ENCODE results near the gene AP5Z1.

AP5Z1 gene

DNA sequence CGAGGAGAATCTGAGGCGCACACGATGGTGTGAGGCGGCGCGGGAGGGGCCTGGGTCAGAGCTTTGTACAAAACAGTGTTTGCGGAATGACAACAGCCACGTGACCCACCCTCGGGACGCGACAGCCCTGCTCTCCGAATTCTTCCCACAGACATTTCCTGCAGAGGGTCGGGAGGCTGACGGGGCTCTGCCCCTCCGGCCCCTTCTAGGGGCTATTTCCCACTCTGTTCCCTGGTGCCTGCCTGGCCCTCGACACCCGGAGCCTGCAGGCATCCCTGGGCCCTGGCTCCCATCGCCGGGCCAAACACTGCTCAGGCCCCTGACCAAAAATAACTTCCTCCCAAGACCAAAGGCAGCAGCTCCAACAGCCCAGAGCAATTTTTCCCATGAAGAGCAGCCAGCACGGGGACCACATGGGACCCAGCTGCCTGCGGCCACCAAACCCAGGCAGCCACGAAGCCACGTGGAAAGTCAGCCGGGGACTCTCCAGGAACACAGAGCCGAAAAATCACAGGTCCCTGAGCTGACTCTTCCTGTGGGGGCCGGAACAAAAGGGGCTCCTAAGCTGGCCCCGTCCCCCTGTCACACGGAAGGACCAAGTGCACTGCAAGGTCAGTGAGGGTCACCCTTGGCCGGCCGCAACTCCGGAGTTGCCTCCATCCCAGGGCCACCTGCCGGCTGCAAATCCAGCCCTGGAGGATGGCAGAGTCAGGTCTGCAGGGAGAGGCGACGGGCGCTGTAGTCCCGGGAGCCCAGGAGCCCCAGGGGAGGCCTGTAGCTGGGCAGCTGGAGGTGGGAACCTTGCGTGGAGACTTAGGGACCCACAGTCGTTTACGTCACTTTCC is 44.4 kb downstream of the AP5Z1 start:
- no peak for DNase-seq (ENCODE audit: low read depth in 2 of 3, low spot score in 2 of 3)

DNA sequence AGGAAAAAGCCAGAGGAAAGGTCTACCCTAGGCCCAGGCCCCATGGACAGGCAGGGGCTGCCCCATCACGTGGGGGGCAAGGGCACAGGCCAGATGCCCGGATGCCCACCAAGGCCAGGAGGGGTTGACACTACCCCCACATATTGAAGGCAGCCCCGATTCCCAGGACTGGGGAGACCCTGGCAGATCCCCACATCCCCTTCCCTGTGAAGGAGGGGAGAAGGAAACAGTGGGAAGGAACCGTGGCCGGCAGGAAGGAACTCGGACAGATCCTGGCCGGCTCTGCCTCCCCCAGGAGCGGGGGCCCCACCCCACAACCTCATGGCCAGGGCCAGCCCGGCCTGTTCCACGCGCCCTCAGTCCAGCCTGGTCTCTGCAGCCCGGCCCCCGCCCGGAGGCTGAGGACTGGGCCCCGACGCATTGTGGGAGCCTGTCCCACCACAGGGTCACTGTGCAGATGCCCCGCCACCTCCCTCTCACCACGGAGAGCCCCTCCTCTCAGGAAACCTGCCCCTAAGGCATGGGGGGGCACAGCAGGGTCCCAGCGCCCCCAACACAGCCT is 45.1 kb downstream of the AP5Z1 start:
- no peak for DNase-seq (ENCODE audit: low read depth in 2 of 3, low spot score in 2 of 3)

DNA sequence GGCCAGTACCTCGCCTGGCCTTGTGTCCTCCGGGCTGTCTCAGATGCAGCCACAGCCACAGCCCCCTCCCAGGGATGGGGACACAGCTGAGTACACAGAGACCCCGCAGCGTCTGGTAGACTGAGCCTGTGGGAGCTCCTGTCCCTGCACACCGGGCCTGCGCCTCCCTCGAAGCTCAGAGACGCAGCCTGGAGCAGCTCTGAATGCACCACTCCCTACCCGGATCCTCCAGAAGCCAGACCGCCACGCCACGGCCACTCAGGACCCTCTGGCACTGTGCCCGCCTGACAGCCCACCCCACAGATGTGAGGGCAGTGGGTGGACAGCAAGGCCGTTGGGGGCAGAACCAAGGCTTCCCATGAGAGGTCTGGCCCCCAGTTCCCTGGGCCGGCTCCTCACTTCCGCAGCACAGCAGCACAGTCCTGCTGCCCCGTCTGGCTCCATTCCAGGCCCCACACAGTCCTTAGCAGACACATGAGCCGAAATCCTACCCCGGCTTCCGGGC is 45.6 kb downstream of the AP5Z1 start:
- DNase-seq (ENCODE audit: low read depth in 2 of 3, low spot score in 2 of 3): no peak

DNA sequence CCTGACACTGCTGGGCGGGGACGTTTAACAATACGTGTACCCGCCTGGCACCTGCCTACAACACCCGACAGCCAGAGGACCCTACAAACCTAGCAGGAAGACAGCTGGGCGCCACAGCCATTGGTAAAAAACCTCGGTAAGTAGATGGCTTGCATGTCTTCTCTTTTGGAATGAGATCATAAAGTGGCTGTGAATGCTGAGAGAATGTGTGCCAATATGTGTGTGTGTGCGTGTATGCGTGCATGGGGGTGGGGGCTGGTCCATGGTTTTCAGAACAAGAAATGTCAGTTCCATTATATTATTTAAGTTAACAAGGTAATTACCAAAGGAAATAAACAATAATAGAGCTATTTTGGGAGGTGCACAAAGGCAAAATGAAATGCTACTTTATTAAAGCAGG is 47.3 kb downstream of the AP5Z1 start:
- DNase-seq (ENCODE audit: low read depth in 2 of 3, low spot score in 2 of 3): no peak

DNA sequence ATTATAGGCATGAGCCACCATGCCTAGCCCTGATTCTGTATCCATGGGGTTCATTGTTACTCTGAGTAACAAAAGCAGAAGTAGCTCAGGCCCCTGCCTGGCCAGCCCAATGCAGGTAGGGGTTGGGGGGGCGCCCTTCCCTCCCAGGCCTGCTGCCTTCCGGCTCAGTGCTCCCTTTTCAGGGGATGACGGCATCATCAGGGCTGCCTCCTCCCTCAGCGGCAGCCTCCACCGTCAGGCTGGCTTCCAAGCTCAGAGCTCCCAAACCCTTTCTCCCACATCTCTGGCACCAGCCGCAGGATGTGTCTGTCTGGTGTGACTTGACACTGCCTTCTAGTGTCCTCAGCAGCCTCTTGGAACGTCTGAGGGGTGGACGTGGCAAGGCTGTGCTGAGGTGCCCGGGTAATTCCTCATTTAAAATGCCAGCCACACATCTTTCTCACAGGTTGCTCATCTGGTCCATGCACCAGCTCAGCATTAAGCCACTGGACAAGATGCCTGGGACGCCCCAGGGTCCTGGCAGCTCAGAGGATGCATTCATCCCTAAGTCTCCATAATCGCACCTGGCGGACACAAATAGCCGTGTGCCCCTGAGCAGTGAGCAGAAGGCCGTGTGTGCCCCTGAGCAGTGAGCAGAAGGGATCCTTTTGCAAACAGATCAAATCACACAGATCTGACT is 48.2 kb downstream of the AP5Z1 start:
- DNase-seq (ENCODE audit: low read depth in 2 of 3, low spot score in 2 of 3): no peak

DNA sequence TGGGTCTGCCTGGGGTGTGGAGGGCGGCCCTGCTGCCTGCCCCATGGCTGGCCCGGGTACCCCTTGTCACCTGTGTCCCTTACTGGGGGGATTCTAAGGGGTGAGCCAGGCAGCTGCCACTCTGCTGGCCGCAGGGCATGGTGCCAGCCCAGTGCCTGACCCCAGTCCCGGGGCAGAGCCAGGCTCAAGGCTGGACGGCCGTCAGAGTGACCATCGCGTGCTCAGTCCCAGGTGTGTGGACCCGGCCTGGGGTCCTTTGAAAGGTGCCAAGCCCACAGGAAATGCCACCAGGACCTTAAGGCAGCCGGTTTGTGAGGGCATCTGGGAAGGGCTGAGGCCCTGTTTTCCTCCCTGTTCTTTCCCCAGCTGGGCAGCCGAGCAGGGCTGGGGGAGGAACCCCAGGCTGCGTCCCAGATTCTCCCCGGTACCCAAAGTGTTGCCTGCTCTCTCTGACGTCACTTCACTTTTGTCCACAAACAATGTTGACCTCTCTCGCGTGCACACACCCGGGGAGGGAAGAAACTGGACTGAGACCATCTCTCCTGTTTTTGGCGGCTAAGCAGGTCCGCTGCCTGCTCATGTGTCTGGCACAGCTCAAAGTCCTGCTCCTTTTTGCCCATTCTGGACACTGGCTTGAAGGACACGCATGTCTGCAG is 48.8 kb downstream of the AP5Z1 start:
- DNase-seq (ENCODE audit: low read depth in 2 of 3, low spot score in 2 of 3): no peak

DNA sequence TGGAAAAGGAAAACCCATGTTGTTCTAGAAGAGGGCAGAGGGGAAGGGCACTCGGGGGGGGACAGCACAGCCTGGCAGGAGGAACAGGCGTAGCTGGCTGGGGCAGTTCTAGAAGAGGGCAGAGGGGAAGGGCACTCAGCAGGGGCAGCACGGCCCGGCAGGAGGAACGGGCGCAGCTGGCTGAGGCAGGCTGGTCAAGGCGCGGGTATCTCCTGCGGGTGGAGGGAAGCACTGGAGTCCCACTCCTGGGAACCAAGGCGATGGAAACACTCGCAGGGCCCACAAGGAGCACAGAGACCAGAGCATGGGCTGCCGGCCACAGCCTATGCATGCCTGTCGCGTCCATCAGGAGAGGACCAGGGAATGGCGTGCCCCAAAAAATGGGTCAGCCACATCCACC is 49.7 kb downstream of the AP5Z1 start:
- DNase-seq (ENCODE audit: low read depth in 2 of 3, low spot score in 2 of 3): no peak

DNA sequence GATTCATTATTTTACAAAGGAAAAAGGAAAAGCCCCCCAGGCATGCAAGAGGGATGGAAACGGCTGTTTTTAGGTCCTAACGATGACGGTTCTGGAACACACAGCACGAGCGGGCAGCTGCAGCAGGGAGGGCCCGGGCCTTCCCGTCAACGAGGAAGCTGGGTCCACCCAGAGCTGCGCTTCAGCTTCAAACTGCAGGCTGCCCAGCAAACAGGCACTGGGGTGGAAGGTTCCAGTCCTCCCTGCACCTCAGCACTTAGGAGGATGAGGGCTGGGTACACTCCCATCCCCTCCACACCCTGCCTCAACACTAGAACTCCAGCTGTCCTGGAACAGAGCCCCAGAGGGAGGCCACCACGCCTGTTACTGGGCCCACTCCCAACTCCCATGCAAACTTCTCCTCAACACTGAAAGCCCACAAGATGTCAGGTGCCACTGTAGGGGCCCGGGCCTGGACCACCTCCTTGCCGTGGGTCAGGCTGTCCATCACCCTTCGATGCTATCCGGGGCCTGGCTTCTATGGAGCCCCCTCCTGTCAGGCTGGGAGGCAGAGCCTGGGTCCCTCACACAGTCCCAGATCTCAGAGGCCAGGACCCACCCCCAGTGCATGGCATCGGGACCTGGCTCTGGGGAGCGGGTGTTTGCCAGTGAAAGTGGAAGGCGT is 53.4 kb downstream of the AP5Z1 start:
- no peak for DNase-seq (ENCODE audit: low read depth in 2 of 3, low spot score in 2 of 3)

DNA sequence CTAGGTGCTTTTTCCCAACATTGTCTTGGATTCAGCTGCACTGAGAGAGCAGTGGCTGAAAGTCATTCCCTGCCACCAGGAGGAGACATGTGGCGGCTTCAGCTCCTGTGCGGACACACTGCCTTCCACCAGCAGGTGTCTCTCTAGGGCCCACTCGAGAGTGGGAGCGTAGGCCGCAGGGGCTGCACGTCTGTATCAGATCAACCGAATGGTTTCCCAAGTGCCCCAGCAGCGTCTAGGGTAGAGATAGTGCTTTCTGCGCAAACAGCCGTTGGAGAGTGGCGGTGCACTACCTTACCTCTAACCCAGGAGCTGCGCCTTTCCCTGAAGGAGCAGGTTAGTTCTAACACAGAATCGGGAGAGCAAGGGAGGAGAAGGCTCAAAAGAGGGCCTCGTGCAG is 54.8 kb downstream of the AP5Z1 start:
- DNase-seq (ENCODE audit: low read depth in 2 of 3, low spot score in 2 of 3): peak in 2 of 3 experiments; percentile 11 to 27

DNA sequence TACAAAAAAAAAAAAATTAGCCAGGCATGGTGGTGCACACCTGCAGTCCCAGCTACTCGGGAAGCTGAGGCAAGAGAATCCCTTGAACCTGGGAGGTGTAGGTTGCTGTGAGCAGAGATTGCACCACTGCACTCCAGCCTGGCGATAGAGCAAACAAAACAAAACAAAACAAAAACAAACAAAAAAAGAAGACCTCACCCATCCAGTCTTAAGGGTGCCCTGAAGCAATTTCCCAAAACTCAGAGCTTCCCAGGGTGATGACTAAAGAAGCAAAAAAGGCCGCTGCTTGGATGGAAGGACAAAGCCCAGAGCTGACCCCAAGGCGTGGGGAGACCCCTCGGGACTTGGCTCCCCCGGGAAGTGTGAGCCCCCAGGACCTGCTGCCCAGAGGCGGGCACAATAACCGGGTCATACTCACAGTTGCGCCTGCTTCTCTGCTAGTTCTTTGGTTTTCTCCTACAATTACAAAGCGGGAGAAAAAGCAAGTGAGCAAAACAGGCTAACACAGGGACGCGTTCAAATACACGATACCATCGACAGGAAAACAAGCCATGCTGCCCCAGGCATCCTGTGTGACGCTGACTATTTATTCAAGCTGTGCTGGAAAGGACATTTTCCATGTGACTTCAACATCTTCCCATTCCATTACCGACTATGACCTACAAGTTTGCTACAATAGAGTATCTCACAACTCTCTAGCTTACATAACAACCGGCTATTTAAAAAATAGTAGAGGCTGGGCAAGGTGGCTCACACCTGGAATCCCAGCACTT is 56.5 kb downstream of the AP5Z1 start:
- no peak for DNase-seq (ENCODE audit: low read depth in 2 of 3, low spot score in 2 of 3)

DNA sequence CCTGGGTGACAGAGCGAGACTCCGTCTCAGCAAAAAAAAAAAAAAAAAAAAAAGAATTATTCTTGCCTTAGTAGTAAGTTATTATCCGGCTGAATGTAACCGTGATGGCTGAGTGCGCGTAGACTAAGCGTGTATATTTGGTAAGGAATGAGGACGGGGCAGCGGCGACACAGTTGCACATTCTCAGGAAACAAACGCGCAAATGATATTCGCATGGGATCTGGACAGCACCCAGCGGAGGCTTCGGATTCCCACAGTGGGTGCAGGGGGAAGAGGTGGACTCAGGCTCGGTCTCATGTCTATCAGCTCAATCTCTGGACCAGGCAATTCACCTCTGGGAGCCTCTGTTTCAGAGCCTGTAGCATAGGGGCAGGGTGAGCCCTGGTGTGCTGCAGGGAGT is 57.3 kb downstream of the AP5Z1 start:
- no peak for DNase-seq (ENCODE audit: low read depth in 2 of 3, low spot score in 2 of 3)

DNA sequence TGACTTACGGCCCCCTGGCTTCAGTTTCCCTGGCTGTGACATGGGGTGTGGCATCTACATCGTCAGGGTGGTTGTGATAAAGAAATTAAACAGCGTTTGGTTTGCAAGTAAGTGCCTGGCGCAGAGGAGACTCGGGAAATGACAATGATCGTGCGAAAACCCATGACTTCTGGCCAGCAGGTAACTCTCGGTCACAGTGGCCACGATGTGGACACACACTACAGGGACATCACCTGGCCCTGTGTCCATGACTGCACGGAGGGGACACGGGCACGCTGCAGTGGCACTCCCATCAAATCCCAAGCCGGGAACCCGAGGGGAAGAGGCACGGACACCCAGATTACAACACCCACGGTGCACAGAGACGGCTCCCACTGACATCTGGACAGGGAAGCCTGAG is 57.8 kb downstream of the AP5Z1 start:
- no peak for DNase-seq (ENCODE audit: low read depth in 2 of 3, low spot score in 2 of 3)

DNA sequence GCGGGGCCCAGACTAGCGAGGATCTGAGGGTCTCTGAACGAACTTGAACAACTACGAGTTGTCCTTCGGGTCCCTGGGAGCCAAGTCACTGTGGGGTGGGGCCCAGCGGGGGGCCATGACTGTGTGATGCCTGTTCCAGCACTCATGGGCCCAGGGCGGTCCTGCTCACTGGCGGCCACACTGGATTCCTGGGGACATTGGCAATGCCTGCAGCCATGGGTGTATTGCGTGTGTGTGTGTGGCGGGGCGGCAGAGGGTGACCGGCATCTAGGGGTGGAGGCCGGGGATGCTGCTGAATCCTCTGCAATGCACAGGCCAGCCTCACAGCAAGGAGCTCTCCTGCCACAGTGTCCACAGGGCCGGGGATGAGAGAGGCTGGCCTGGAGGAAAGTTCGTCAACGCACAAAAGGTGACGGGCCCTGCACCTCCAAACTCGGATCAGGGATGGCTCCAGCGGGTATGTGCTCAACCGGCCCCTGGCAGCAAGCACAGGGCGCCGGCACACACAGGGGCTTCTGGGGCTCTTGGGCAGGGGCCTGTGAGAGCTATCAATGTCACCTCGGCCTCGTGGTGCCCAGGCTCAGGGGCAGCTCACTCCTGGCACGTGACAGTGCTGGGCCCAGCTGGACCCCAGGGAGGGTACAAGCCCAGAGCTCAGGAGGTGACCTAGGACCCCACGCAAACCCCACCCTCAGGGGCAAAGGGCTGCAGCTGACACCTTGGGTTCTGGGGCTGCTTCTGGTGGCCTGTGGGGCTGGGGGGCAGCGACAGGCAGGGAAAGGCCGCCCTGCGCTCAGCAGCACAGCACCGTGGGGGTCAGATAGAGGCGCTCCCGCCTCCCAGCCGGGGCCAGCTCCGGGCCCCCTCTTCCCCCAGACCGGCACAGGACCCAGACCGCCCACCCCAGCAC is 58.5 kb downstream of the AP5Z1 start:
- DNase-seq (ENCODE audit: low read depth in 2 of 3, low spot score in 2 of 3): no peak

DNA sequence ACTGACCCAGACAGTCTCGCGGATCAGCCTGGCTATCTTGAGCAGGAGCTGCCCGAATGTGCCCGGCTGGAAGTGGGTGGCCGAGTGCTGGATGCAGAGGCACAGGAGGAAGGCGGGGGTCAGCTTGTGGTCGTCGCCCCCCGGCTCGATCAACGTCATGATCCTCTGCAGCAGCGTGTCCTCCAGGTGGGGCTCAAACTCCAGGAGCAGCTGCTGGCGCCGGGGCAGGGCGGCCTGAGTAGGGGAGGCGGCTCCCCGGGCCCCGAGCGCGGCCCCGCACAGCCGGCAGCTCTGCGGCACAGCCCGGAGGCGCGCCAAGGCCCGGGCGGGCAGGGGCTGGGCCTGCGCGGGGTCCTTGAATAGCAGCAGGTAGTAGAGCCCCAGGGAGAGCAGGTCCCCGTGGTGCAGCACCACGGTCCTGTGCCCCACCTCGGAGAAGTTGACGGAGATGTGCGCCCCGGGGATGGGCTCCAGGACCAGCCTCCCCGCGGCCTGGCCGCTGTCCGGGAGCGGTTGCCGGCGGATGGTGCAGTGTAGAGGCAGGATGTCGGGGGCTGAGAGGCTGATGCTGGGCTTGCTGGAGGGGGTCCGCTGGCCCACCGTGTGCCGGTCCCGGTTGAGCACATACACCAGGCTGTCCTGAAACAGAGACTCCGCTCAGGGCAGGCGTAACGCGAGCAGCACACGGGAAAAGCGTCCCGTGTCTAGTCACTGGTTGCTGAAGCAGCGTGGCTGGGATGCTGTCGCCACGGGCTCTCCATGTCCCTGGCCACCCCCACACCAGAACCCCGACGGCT is 59.4 kb downstream of the AP5Z1 start:
- DNase-seq (ENCODE audit: low read depth in 2 of 3, low spot score in 2 of 3): no peak

DNA sequence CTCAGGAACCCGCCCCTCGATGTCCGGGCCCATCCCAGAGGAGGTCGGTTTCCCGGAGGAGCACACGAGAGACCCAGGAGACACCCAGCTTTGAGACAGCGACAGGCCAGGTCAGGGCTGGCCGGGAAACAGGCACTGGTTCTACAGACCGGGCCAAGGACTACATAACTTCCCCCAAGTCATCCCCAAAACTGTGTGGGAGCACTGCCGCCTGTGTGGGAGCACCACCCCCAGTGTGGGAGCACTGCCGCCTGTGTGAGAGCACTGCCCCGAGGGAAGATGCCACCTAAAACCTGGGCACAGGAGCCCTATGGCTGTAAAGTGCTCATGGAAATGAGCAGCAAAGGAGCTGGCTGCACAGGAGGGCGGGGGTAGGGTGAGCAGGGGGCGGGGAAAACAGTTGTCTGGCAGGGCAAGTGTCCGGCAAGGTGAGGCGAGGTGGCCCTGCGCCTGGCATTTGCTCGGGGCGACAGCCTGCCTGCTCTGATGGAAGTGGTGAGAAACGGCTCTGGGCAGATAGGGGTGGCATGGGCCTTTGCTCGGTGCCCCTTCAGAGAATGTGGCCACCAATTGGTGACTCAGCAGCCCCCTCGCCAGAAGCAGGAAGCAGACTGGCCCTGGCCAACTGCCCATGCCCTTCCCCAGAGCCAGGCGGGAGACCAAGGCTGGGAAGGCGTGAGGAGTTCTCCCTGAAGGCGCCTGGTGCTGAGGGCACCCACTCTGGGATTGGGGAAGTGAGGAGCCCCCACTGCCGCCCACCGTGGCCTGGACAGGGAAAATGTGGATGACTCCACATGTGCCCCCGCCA is 60.2 kb downstream of the AP5Z1 start:
- no peak for DNase-seq (ENCODE audit: low read depth in 2 of 3, low spot score in 2 of 3)

DNA sequence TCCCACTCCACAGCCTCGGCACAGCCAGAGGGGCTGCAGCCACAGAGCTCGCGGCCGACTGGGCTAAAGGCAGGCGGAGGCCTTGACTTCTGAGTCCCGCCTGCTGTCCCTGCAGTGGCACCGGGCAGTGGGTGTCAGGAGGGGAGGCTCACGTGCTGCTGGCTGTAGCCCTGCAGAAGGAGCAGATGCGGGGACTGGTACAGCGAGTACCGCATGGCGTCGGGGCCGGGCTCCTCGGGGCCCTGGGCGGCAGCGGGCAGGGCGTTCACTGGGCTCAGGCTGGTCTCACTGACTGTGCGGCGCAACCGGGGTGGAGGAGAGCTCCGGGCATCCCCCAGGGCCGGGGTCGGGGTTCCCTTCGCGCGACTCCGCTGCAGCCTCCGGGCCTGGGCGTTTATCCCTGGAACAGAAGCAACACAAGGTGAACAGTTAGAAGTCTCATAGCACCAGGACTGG is 60.8 kb downstream of the AP5Z1 start:
- DNase-seq (ENCODE audit: low read depth in 2 of 3, low spot score in 2 of 3): no peak

DNA sequence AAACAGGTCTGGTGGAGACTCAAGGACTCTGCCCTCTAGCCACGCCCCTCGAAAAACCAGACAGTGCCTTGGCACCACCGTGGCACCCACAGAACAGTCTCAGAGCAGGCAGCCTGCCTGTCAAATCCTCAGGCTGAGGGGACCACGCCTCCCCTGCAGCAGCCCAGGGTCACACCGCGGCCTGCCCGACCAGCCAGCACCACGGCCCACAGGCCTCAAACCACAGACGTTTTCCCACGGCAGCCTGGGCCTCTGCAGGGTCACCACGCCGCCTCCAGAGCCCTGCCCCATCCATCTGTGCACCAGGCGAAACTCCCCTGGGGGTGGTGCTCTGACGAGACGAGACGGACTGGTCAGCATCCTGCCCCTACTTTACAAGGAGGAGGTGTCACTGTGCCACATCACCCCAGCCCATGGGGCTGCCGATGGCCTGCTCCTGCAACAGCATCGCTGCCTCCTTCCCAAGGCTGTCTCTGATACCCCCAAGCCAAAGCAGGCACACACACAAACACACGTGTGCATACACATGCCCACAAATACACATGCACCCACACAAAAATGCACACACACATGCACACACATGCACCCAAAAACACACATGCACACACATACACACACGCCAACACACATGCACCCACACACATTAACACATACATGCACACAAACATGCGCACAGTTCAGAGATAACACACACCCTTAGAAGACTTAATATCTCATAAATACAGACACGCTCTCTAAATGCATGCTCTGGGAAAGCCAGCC is 61.8 kb downstream of the AP5Z1 start:
- no peak for DNase-seq (ENCODE audit: low read depth in 2 of 3, low spot score in 2 of 3)
